ENCODE results near the gene PGAP1.

DNA sequence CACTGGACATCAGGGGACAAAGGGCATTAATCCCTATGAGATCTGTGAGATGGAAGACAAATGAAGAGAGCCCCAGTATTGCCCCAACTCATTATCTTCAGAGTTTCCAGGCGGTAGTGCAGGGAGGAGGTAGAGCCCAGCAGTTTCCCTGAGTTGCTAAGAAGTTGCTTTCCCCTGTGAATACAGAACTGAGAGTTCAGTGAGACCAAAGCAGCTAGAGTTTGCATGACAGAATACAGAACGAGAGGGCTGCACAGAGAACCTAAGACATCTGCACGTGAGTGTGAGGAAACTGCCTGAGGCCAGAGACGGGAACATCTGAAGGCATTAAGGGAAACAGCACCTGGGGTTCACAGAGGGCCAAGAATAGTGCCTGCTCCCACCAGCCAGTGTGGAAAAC lies 18.1 kb upstream of the PGAP1 start:
- TF ChIP-seq, protein P1, sequence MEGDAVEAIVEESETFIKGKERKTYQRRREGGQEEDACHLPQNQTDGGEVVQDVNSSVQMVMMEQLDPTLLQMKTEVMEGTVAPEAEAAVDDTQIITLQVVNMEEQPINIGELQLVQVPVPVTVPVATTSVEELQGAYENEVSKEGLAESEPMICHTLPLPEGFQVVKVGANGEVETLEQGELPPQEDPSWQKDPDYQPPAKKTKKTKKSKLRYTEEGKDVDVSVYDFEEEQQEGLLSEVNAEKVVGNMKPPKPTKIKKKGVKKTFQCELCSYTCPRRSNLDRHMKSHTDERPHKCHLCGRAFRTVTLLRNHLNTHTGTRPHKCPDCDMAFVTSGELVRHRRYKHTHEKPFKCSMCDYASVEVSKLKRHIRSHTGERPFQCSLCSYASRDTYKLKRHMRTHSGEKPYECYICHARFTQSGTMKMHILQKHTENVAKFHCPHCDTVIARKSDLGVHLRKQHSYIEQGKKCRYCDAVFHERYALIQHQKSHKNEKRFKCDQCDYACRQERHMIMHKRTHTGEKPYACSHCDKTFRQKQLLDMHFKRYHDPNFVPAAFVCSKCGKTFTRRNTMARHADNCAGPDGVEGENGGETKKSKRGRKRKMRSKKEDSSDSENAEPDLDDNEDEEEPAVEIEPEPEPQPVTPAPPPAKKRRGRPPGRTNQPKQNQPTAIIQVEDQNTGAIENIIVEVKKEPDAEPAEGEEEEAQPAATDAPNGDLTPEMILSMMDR (IDR thresholded peaks at IDR 0.05; ENCODE audit: borderline replicate concordance, extremely low read depth, low read length, poor library complexity, severe bottlenecking): no peak
- no peak for TF ChIP-seq EZH2 (IDR thresholded peaks at IDR 0.05; ENCODE audit: borderline replicate concordance, low read depth, low read length, severe bottlenecking)

All from DND-41 (cell line).